22Rv1 (cell line): ENCODE data around the gene SSMEM1.
"Not testable (repeated sequence)": the region's sequence is repeated elsewhere in the genome, so short reads cannot be mapped to it uniquely, and the experiment has no call there.

ENCODE experiments used
- ZFX ChIP-seq: fragments of 450-650 bp; IDR thresholded peaks from 2 replicates; pipeline ENCODE4 v1.6.1; 2017; ENCODE audit warnings: antibody characterized with exemption, borderline replicate concordance
- TF ChIP-seq, protein P1 (sequence below): fragments of 450-650 bp; IDR thresholded peaks from 2 replicates; pipeline ENCODE4 v1.5.1; 2017; ENCODE audit warnings: mild to moderate bottlenecking

DNA sequence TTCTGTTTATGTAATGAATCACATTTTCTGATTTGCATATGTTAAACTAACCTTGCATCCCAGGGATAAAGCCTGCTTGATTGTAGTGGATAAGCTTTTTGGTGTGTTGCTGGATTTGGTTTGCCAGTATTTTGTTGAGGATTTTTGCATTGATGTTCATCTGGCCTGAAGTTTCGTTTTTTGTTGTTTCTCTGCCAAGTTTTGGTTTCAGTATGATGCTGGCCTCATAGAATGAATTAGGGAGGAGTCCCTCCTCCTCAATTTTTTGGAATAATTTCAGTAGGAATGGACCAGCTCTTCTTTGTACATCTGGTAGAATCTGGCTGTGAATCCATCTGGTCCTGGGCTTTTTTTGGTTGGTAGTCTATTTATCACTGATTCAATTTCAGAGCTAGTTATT lies 35.8 kb downstream of the SSMEM1 start:
- TF ChIP-seq, protein P1, sequence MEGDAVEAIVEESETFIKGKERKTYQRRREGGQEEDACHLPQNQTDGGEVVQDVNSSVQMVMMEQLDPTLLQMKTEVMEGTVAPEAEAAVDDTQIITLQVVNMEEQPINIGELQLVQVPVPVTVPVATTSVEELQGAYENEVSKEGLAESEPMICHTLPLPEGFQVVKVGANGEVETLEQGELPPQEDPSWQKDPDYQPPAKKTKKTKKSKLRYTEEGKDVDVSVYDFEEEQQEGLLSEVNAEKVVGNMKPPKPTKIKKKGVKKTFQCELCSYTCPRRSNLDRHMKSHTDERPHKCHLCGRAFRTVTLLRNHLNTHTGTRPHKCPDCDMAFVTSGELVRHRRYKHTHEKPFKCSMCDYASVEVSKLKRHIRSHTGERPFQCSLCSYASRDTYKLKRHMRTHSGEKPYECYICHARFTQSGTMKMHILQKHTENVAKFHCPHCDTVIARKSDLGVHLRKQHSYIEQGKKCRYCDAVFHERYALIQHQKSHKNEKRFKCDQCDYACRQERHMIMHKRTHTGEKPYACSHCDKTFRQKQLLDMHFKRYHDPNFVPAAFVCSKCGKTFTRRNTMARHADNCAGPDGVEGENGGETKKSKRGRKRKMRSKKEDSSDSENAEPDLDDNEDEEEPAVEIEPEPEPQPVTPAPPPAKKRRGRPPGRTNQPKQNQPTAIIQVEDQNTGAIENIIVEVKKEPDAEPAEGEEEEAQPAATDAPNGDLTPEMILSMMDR = not testable (repeated sequence)
- TF ChIP-seq ZFX = not testable (repeated sequence)
